Stimulated activated CD4-positive, alpha-beta T cell treated with anti-CD3 and anti-CD28 coated beads, Interleukin-2, amount 100 ng/mL, for 4 hours (primary cell): ENCODE measurements around the gene ZBTB12.
"Not testable (repeated sequence)": the region's sequence is repeated elsewhere in the genome, so short reads cannot be mapped to it uniquely, and the experiment has no call there.

Source experiments
- DNase-seq: peaks from one replicate; pipeline ENCODE4 v3.0.0-alpha.2; 2020; ENCODE audit warnings: low read depth

Gene ZBTB12

GRCh38 chr6:31901953-31902643 is at the start of gene ZBTB12:
Gene ZBTB12, minus strand, starts transcription at chr6:31902086. Its CDS starts 781 bp downstream, at chr6:31901305.
- peak; percentile 79 for DNase-seq

- DNase-seq, result no peak
These were observed 48.2 kb upstream of the ZBTB12 start for GRCh38 chr6:31949926-31950548.

GRCh38 chr6:31948753-31949413 is 47.0 kb upstream of the ZBTB12 start:
- no peak for DNase-seq

- no peak for DNase-seq
These were observed 46.4 kb upstream of the ZBTB12 start for GRCh38 chr6:31948306-31948705.

- no peak for DNase-seq
These were observed 46.0 kb upstream of the ZBTB12 start for GRCh38 chr6:31947864-31948263.

GRCh38 chr6:31947070-31947675 is 45.3 kb upstream of the ZBTB12 start:
- no peak for DNase-seq

- no peak for DNase-seq
These were observed 44.5 kb upstream of the ZBTB12 start for GRCh38 chr6:31946370-31946885.

GRCh38 chr6:31945507-31946369 is 43.9 kb upstream of the ZBTB12 start, which contains the start of gene CFB:
Gene CFB, plus strand, starts transcription at chr6:31946095. Its CDS starts 127 bp downstream, at chr6:31946222.
- no peak for DNase-seq

- DNase-seq, result no peak
These were observed 43.2 kb upstream of the ZBTB12 start for GRCh38 chr6:31945154-31945506.

GRCh38 chr6:31943742-31944141 is 41.9 kb upstream of the ZBTB12 start:
- no peak for DNase-seq

GRCh38 chr6:31940256-31940664 is 38.4 kb upstream of the ZBTB12 start:
- DNase-seq, result no peak

- no peak for DNase-seq
These were observed 33.9 kb upstream of the ZBTB12 start for GRCh38 chr6:31935823-31936222.

GRCh38 chr6:31935021-31935420 is 33.1 kb upstream of the ZBTB12 start:
- no peak for DNase-seq

- DNase-seq, result no peak
These were observed 31.7 kb upstream of the ZBTB12 start for GRCh38 chr6:31933537-31933936.

- not testable (repeated sequence) for DNase-seq
These were observed 30.3 kb upstream of the ZBTB12 start for GRCh38 chr6:31932137-31932536.

- no peak for DNase-seq
These were observed 29.1 kb upstream of the ZBTB12 start for GRCh38 chr6:31930962-31931361.

GRCh38 chr6:31928672-31928939 is 26.7 kb upstream of the ZBTB12 start:
- DNase-seq, result no peak

- DNase-seq, result no peak
These were observed 26.2 kb upstream of the ZBTB12 start for GRCh38 chr6:31927863-31928671.

GRCh38 chr6:31927242-31927862 is 25.5 kb upstream of the ZBTB12 start, which contains the start of gene C2:
Gene C2, plus strand, starts transcription at chr6:31927717. Its CDS starts 36 bp downstream, at chr6:31927753.
- DNase-seq, result no peak

GRCh38 chr6:31922942-31923341 is 21.1 kb upstream of the ZBTB12 start:
- peak; percentile 10 for DNase-seq
